OCI-LY1 (cell line): Measurements from ENCODE around the gene SETD5.

Experiments
- H2AFZ ChIP-seq: fragments of 200-600 bp; sonication (generic), shearing (Covaris generic); 2 replicates; pipeline ENCODE4 v1.6.0; 2014; ENCODE audit warnings: antibody characterized with exemption, mild to moderate bottlenecking, low read length
- H3F3A ChIP-seq: fragments of 200-600 bp; sonication (generic), shearing (Covaris generic); 2 replicates; pipeline ENCODE4 v1.6.0; 2014; ENCODE audit warnings: mild to moderate bottlenecking, antibody characterized with exemption, low read length, moderate library complexity; ENCODE audit not compliant: insufficient read depth
- H3K27ac ChIP-seq: fragments of 200-600 bp; sonication (generic); 2 replicates; pipeline ENCODE4 v1.5.1; 2014; ENCODE audit warnings: low read length, mixed run types, mild to moderate bottlenecking, low read depth; ENCODE audit not compliant: poor library complexity, severe bottlenecking
- H3K27me3 ChIP-seq: fragments of 200-600 bp; sonication (generic); 2 replicates; pipeline ENCODE4 v1.6.0; 2014; ENCODE audit warnings: antibody characterized with exemption, mild to moderate bottlenecking, low read length, moderate library complexity; ENCODE audit not compliant: insufficient read depth
- H3K36me3 ChIP-seq: fragments of 200-600 bp; sonication (generic); 2 replicates; pipeline ENCODE4 v1.6.1; 2014; ENCODE audit warnings: mild to moderate bottlenecking, antibody characterized with exemption, low read length, moderate library complexity, mixed read lengths; ENCODE audit not compliant: insufficient read depth
- H3K4me1 ChIP-seq: fragments of 200-600 bp; sonication (generic); 2 replicates; pipeline ENCODE4 v1.5.1; 2014; ENCODE audit warnings: mild to moderate bottlenecking, low read length, moderate library complexity; ENCODE audit not compliant: insufficient read depth, severe bottlenecking
- H3K4me2 ChIP-seq: fragments of 200-600 bp; sonication (generic), shearing (Covaris generic); 2 replicates; pipeline ENCODE4 v1.6.1; 2014; ENCODE audit warnings: low read length
- H3K4me3 ChIP-seq: fragments of 200-600 bp; sonication (generic); 2 replicates; pipeline ENCODE4 v1.5.1; 2014; ENCODE audit warnings: low read length, low read depth, mild to moderate bottlenecking, mixed read lengths; ENCODE audit not compliant: poor library complexity, severe bottlenecking
- H3K79me2 ChIP-seq: fragments of 200-600 bp; shearing (Covaris generic); 2 replicates; pipeline ENCODE4 v1.6.1; 2016; ENCODE audit warnings: mixed run types, low read length, mixed read lengths; ENCODE audit not compliant: insufficient read depth
- H3K9ac ChIP-seq: fragments of 200-600 bp; sonication (generic), shearing (Covaris generic); 2 replicates; pipeline ENCODE4 v1.6.1; 2014; ENCODE audit warnings: mild to moderate bottlenecking, low read length, mixed read lengths
- H3K9me2 ChIP-seq: fragments of 200-600 bp; sonication (generic), shearing (Covaris generic); 2 replicates; pipeline ENCODE4 v1.6.1; 2014; ENCODE audit warnings: low read depth, mild to moderate bottlenecking, low read length, mixed read lengths
- H3K9me3 ChIP-seq: fragments of 200-600 bp; shearing (Covaris generic); 2 replicates; pipeline ENCODE4 v1.6.1; 2014; ENCODE audit warnings: low read length, mixed read lengths
- H4K20me1 ChIP-seq: fragments of 200-600 bp; sonication (generic), shearing (Covaris generic); 2 replicates; pipeline ENCODE4 v1.6.0; 2016; ENCODE audit warnings: mild to moderate bottlenecking, low read length; ENCODE audit not compliant: insufficient read depth
- EZH2 ChIP-seq: fragments of 200-600 bp; sonication (generic), shearing (Covaris generic); IDR thresholded peaks from 2 replicates; pipeline ENCODE4 v1.8.0; 2017; ENCODE audit warnings: borderline replicate concordance, mixed run types, mild to moderate bottlenecking, antibody characterized with exemption, low read length, moderate library complexity, mixed read lengths
- TF ChIP-seq, protein P1 (sequence below): fragments of 200-600 bp; sonication (generic), shearing (Covaris generic); IDR thresholded peaks from 2 replicates; pipeline ENCODE4 v1.5.1; 2017; ENCODE audit warnings: mild to moderate bottlenecking, antibody characterized with exemption, low read length, moderate library complexity, mixed read lengths

Gene SETD5

GRCh38 chr3:9408546-9408945 is 11.1 kb downstream of the SETD5 start:
- Histone ChIP-seq H4K20me1 (no peaks in the 10 kb centered on the region), H3K27ac (no peak overlapping the region), H3K9me2 (no peaks in the 10 kb centered on the region), H3K36me3 (peaks cover 15% of the 10 kb centered on the region), H3K4me3 (no peak overlapping the region), H3K27me3 (no peaks in the 10 kb centered on the region), H3K9me3 (peaks cover 2% of the 10 kb centered on the region; the same call in 1 of the 2 replicates), H2AFZ (no peak overlapping the region), H3K4me1 (peaks cover 48% of the 10 kb centered on the region), H3K4me2 (no peak overlapping the region), H3F3A (0 out of 2 replicates have a peak, but pooled peaks cover 4% of the 10 kb centered on the region), H3K79me2 (peaks cover 100% of the 10 kb centered on the region), H3K9ac (no peak overlapping the region)
- TF ChIP-seq EZH2, result no peak
- TF ChIP-seq, protein P1, sequence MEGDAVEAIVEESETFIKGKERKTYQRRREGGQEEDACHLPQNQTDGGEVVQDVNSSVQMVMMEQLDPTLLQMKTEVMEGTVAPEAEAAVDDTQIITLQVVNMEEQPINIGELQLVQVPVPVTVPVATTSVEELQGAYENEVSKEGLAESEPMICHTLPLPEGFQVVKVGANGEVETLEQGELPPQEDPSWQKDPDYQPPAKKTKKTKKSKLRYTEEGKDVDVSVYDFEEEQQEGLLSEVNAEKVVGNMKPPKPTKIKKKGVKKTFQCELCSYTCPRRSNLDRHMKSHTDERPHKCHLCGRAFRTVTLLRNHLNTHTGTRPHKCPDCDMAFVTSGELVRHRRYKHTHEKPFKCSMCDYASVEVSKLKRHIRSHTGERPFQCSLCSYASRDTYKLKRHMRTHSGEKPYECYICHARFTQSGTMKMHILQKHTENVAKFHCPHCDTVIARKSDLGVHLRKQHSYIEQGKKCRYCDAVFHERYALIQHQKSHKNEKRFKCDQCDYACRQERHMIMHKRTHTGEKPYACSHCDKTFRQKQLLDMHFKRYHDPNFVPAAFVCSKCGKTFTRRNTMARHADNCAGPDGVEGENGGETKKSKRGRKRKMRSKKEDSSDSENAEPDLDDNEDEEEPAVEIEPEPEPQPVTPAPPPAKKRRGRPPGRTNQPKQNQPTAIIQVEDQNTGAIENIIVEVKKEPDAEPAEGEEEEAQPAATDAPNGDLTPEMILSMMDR, result no peak

GRCh38 chr3:9409981-9410854 is 12.8 kb downstream of the SETD5 start:
- H3F3A ChIP-seq, result 0 out of 2 replicates have a peak, but pooled peaks cover 4% of the 10 kb centered on the region

DNA sequence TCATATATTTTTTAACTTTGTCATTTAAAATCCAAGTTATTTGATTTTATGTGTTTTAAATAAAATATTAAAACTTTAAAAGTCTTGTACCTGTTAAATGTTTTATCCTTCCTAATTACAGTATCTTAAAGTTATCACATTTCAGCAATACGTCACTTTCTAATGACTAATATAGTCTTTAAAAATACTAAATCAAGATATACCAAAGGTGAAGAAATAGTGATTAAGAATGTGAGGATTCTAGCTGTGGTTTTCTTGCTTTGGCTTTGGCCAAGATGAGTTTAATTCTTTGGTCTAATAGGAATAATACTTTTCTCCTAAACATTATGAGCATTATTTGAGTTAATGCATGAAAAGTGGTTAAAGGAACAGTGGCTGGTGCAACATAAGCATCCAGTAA is 13.9 kb downstream of the SETD5 start:
- no peak for TF ChIP-seq EZH2
- TF ChIP-seq, protein P1, result no peak
- Histone ChIP-seq H3K4me2 (no peak overlapping the region), H4K20me1 (no peaks in the 10 kb centered on the region), H3K36me3 (peaks cover 23% of the 10 kb centered on the region), H3K79me2 (peaks cover 100% of the 10 kb centered on the region), H3K9ac (no peak overlapping the region), H3F3A (0 out of 2 replicates have a peak, but pooled peaks cover 4% of the 10 kb centered on the region), H3K27ac (no peak overlapping the region), H2AFZ (no peak overlapping the region), H3K27me3 (no peaks in the 10 kb centered on the region), H3K4me1 (peaks cover 21% of the 10 kb centered on the region), H3K9me3 (peaks cover 2% of the 10 kb centered on the region; the same call in 1 of the 2 replicates), H3K4me3 (no peak overlapping the region), H3K9me2 (no peaks in the 10 kb centered on the region)

More at GRCh38 chr3:9409981-9410854, 12.8 kb downstream of the SETD5 start:
- Histone ChIP-seq H3K27ac (no peak overlapping the region), H3K9ac (no peak overlapping the region), H3K9me3 (peaks cover 2% of the 10 kb centered on the region; the same call in 1 of the 2 replicates), H3K4me1 (peaks cover 31% of the 10 kb centered on the region), H3K36me3 (peaks cover 15% of the 10 kb centered on the region), H3K79me2 (peaks cover 100% of the 10 kb centered on the region), H4K20me1 (no peaks in the 10 kb centered on the region), H3K4me3 (no peak overlapping the region), H3K27me3 (no peaks in the 10 kb centered on the region), H2AFZ (no peak overlapping the region), H3K4me2 (no peak overlapping the region), H3K9me2 (no peaks in the 10 kb centered on the region)
- no peak for TF ChIP-seq EZH2
- TF ChIP-seq, protein P1, result no peak
